GM12892 (cell line): ENCODE measurements around the gene PTPN20.

Source experiments
- POLR2A ChIP-seq: IDR thresholded peaks from 2 replicates; pipeline ENCODE4 v1.6.1; 2011; ENCODE audit warnings: low read depth, low read length, control low read depth
- POLR2AphosphoS5 ChIP-seq: IDR thresholded peaks from 2 replicates; pipeline ENCODE4 v1.6.1; 2011; ENCODE audit warnings: low read depth, low read length, control low read depth
- TAF1 ChIP-seq: IDR thresholded peaks from 2 replicates; pipeline ENCODE4 v1.6.1; 2011; ENCODE audit warnings: low read depth, mild to moderate bottlenecking, control low read depth, low read length, borderline replicate concordance

DNA sequence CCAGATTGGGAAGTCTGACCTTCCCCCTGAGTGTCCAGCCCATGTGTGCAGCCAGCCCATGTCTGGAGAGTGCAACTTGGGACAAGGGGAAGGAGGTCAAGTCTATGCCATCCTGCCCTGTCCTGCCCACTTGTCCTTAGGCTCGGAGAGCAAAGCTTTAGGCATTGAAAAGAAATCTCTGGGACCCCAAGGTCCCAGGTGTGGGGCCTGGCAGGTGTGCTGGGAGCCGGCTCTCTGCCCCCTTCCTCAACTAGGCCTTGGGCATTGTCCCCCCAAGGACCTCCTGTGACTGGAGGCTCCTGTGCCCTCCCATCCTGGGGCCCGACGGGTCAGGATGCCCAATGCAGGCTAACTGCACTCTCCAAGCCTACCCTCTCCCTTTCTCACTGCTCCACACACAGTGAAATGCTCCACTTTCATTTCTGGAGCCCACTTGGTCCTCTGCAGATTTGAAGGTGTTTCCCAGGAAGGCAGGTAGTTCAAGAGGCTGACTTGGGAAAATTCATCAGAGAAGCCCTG is 124.7 kb downstream of the PTPN20 start:
- TF ChIP-seq TAF1 (no peak), POLR2A (no peak), POLR2AphosphoS5 (no peak)
